ENCODE measurements around the gene LSM4.

The LSM4 gene

DNA sequence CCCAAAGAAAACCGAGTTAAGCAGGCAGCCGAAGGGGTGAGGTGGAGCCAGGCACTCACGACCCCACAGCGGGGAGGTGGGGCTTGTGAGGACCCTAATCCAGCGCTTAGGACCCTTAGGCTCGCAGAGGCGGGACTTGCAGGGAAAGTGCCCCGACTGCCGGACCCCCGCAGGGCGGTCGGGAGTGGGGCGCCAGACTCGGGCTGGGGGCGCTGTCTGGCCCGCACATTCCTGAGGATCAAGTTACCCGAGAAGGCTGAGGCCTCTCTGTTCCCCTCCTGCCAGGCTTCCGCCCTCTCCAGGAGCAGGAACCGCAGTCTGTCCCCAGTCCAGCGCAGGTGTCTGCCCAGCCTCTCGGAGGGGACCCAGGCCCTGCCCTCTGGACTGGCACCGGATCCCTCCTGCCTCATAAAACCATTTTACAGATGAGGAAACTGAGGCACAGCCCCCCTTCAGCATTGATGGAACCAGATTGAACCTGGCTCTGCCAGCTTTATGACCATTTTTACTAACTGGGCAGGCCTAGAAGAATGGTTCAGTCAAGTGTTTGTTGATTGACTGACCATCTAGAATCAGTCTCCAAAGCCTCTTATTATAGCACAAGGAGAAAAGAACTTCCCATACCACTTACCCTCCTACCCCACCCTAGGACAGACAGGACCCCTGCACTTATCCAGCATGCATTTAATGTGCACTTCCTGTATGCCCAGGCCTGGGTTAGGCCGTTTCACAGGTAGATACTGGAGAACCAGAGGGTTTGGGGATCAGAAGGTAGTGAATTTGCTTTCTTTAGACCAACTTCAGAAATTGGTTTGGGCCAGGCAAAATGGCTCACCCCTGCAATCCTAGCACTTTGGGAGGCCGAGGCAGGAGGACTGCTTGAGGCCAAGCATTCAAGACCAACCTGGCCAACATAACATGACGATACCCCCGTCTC lies 34.8 kb downstream of the LSM4 start:
- Histone ChIP-seq H3K9ac (ENCODE audit: low read depth, low read length) (no peak overlapping the region), H3K4me2 (ENCODE audit: low read length) (no peak overlapping the region), H3K36me3 (ENCODE audit: insufficient read depth, low read length) (no peaks in the 10 kb centered on the region), H3K9me3 (replicated peaks; ENCODE audit: low read length) (no peaks in the 10 kb centered on the region), H3K4me3 (ENCODE audit: low read length) (no peak overlapping the region), H3K4me1 (ENCODE audit: control insufficient read depth, insufficient read depth, low read length) (peaks cover 35% of the 10 kb centered on the region), H3K27me3 (ENCODE audit: control insufficient read depth, insufficient read depth, low read length) (no peaks in the 10 kb centered on the region)

GRCh38 chr19:18286973-18287635 lies 35.8 kb downstream of the LSM4 start:
- no peak overlapping the region for H3K4me3 ChIP-seq (ENCODE audit: low read length)
- H3K4me1 ChIP-seq (ENCODE audit: control insufficient read depth, insufficient read depth, low read length) = peaks cover 36% of the 10 kb centered on the region
- H3K9ac ChIP-seq (ENCODE audit: low read depth, low read length) = no peak overlapping the region
- no peaks in the 10 kb centered on the region for H3K36me3 ChIP-seq (ENCODE audit: insufficient read depth, low read length)
- no peak overlapping the region for H3K4me2 ChIP-seq (ENCODE audit: low read length)
- H3K9me3 ChIP-seq (replicated peaks; ENCODE audit: low read length) = no peaks in the 10 kb centered on the region
- H3K27me3 ChIP-seq (ENCODE audit: control insufficient read depth, insufficient read depth, low read length) = no peaks in the 10 kb centered on the region

DNA sequence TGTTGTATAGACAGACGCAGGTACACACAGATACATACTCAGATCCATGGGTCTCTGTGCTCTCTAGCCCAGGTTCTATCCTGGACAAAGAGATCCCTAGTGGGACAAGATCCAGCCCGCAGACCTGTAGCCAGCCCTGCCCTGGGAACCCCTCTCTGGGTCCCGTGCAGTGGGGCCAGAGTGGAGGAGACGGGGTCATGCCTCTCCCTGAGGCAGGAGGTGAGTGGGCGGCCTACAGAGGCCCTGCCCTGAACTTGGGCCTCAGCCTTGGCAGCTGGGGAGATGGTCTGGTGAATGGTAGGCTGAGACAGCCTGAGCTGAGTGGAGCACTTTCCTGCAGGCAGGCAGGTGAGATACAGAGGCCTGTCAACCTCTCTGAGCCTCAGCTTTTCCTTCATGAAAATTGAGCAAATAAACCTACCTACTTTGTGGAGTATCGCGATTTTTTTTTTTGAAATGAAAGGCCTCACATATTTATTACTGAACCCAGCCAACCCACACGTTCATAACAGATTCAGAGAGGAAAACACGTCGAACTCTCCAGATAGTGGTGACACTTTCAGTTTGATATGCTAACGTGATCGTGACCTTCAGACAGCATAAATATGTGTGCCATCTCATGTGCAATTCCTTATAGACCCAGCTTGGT lies 38.0 kb downstream of the LSM4 start:
- peaks cover 23% of the 10 kb centered on the region for H3K4me1 ChIP-seq (ENCODE audit: control insufficient read depth, insufficient read depth, low read length)
- no peaks in the 10 kb centered on the region for H3K9me3 ChIP-seq (replicated peaks; ENCODE audit: low read length)
- H3K36me3 ChIP-seq (ENCODE audit: insufficient read depth, low read length) = no peaks in the 10 kb centered on the region
- no peaks in the 10 kb centered on the region for H3K27me3 ChIP-seq (ENCODE audit: control insufficient read depth, insufficient read depth, low read length)
- H3K4me3 ChIP-seq (ENCODE audit: low read length) = no peak overlapping the region
- no peak overlapping the region for H3K9ac ChIP-seq (ENCODE audit: low read depth, low read length)
- H3K4me2 ChIP-seq (ENCODE audit: low read length) = no peak overlapping the region

DNA sequence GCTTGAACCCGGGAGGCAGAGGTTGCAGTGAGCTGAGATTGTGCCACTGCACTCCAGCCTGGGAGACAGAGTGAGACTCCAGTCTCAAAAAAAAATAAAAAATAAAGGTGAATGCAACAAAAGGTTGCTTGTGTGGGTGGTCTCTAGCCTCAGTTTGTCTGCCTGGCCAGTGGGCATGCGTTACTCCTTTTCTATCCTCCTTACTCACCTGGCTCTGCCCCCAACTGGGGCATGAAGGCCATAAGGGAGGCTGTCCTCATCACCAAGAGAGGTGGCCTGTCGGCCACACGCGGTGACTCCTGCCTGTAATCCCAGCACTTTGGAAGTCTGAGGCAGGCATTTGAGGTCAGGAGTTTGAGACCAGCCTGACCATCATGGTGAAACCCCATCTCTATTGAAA lies 39.5 kb downstream of the LSM4 start:
- no peak overlapping the region for H3K4me2 ChIP-seq (ENCODE audit: low read length)
- peaks cover 32% of the 10 kb centered on the region for H3K4me1 ChIP-seq (ENCODE audit: control insufficient read depth, insufficient read depth, low read length)
- peaks cover 8% of the 10 kb centered on the region for H3K36me3 ChIP-seq (ENCODE audit: insufficient read depth, low read length)
- H3K4me3 ChIP-seq (ENCODE audit: low read length) = no peak overlapping the region
- H3K9ac ChIP-seq (ENCODE audit: low read depth, low read length) = no peak overlapping the region
- H3K27me3 ChIP-seq (ENCODE audit: control insufficient read depth, insufficient read depth, low read length) = no peaks in the 10 kb centered on the region
- no peaks in the 10 kb centered on the region for H3K9me3 ChIP-seq (replicated peaks; ENCODE audit: low read length)

GRCh38 chr19:18282788-18283141 lies 40.1 kb downstream of the LSM4 start:
- peak overlapping the region; percentile 89 for H3K9ac ChIP-seq (ENCODE audit: low read depth, low read length)

GRCh38 chr19:18282021-18282787 lies 40.7 kb downstream of the LSM4 start:
- Histone ChIP-seq H3K9me3 (replicated peaks; ENCODE audit: low read length) (no peaks in the 10 kb centered on the region), H3K9ac (ENCODE audit: low read depth, low read length) (peak overlapping the region; percentile 89), H3K27me3 (ENCODE audit: control insufficient read depth, insufficient read depth, low read length) (no peaks in the 10 kb centered on the region), H3K4me1 (ENCODE audit: control insufficient read depth, insufficient read depth, low read length) (peaks cover 32% of the 10 kb centered on the region), H3K36me3 (ENCODE audit: insufficient read depth, low read length) (peaks cover 14% of the 10 kb centered on the region), H3K4me2 (ENCODE audit: low read length) (peak overlapping the region; percentile 79), H3K4me3 (ENCODE audit: low read length) (peak overlapping the region; percentile 65)

More at GRCh38 chr19:18282788-18283141, 40.1 kb downstream of the LSM4 start:
- Histone ChIP-seq H3K36me3 (ENCODE audit: insufficient read depth, low read length) (peaks cover 14% of the 10 kb centered on the region), H3K4me1 (ENCODE audit: control insufficient read depth, insufficient read depth, low read length) (peaks cover 34% of the 10 kb centered on the region), H3K4me2 (ENCODE audit: low read length) (peak overlapping the region; percentile 79), H3K9me3 (replicated peaks; ENCODE audit: low read length) (no peaks in the 10 kb centered on the region), H3K4me3 (ENCODE audit: low read length) (peak overlapping the region; percentile 65), H3K27me3 (ENCODE audit: control insufficient read depth, insufficient read depth, low read length) (no peaks in the 10 kb centered on the region)

DNA sequence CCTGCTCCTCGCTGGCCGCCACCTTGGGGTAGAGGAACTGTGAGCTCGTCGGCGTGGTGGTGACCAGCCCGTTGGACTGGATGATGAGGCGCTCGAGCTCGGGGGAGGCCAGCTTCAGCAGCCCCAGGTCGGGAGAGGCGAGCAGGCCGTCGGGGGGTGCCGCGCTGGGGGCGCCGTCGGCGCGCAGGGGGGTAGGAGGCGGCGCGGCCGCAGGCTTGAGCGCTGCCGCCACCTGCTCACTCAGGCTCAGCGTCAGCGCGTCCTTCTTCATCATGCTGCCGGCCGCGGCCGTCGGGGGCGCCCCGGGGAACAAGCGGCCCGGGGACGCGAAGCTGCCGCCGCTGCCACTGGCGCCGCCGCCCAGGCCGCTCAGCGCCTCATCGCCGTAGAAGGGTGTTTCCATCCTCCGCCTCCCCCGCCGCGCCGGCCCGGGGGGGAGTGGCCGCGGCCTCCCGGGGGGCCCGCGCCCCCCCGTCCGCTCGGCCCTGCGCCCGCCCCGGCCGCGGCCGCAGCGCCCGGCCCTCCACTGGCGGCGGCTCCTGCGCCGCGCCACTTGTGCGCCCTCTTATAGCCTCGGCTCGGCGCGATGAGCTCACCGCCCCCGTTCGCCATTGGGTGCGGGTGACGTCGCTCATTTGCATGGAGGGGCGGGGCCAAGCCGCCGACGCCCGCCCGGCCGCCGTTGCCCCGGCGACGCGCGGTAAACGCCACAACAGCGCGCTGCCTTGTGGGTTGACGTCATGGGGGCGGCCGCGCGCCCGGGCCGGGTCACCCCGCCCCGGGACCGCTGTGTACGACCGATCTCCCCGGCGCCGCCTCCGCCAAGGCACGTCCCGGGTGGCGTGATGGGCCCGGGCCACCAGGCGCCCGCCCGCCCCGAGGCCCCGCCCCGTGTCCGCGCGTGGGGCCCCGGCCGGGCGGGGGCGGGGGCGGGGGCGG lies 41.5 kb downstream of the LSM4 start, which contains the start of gene JUND:
Gene JUND (minus strand): TSS at position 541 of the 939 bp plus-strand sequence. CDS start 138 bp downstream, at position 403.
- Histone ChIP-seq H3K9me3 (replicated peaks; ENCODE audit: low read length) (no peaks in the 10 kb centered on the region), H3K4me3 (ENCODE audit: low read length) (peak within 1 kb of the TSS; percentile 88), H3K4me2 (ENCODE audit: low read length) (peak within 1 kb of the TSS; percentile 89), H3K9ac (ENCODE audit: low read depth, low read length) (peak within 1 kb of the TSS; percentile 97), H3K27me3 (ENCODE audit: control insufficient read depth, insufficient read depth, low read length) (no peaks in the 10 kb centered on the region), H3K36me3 (ENCODE audit: insufficient read depth, low read length) (peaks cover 14% of the 10 kb centered on the region), H3K4me1 (ENCODE audit: control insufficient read depth, insufficient read depth, low read length) (peaks cover 29% of the 10 kb centered on the region)

DNA sequence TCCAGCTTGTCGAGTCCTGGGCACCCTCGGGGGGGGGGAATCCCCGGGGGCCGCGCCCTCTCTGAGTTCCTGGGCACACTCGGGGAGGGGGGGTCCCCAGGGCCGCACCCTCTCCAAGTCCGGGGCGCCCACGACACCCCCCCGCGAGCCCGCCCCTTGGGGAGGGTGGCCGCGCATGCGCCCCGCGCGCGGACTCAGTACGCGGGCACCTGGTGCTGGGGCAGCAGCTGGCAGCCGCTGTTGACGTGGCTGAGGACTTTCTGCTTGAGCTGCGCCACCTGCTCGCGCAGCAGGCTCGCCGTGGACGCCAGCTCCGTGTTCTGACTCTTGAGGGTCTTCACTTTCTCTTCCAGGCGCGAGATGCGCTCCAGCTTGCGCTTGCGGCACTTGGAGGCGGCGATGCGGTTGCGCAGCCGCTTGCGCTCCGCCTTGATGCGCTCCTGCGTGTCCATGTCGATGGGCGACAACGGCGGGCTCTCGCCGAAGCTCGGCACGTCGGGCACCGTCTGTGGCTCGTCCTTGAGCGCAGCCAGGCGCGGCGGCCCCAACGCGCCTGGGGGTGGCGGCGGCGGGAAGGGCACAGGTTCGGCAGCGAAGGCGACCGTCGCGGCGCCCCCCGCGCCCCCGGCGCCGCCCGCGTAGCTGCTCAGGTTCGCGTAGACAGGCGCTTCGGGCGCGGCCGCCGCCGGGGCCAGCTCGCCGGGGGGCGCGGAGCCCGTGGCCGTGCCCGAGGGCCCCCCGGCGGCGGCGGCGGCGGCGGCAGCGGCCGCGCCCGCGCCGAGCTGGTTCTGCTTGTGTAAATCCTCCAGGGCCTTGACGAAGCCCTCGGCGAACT lies 42.4 kb downstream of the LSM4 start:
- Histone ChIP-seq H3K9me3 (replicated peaks; ENCODE audit: low read length) (no peaks in the 10 kb centered on the region), H3K4me2 (ENCODE audit: low read length) (peak overlapping the region; percentile 89), H3K36me3 (ENCODE audit: insufficient read depth, low read length) (peaks cover 14% of the 10 kb centered on the region), H3K27me3 (ENCODE audit: control insufficient read depth, insufficient read depth, low read length) (no peaks in the 10 kb centered on the region), H3K9ac (ENCODE audit: low read depth, low read length) (peak overlapping the region; percentile 97), H3K4me3 (ENCODE audit: low read length) (peak overlapping the region; percentile 88), H3K4me1 (ENCODE audit: control insufficient read depth, insufficient read depth, low read length) (peaks cover 33% of the 10 kb centered on the region)

DNA sequence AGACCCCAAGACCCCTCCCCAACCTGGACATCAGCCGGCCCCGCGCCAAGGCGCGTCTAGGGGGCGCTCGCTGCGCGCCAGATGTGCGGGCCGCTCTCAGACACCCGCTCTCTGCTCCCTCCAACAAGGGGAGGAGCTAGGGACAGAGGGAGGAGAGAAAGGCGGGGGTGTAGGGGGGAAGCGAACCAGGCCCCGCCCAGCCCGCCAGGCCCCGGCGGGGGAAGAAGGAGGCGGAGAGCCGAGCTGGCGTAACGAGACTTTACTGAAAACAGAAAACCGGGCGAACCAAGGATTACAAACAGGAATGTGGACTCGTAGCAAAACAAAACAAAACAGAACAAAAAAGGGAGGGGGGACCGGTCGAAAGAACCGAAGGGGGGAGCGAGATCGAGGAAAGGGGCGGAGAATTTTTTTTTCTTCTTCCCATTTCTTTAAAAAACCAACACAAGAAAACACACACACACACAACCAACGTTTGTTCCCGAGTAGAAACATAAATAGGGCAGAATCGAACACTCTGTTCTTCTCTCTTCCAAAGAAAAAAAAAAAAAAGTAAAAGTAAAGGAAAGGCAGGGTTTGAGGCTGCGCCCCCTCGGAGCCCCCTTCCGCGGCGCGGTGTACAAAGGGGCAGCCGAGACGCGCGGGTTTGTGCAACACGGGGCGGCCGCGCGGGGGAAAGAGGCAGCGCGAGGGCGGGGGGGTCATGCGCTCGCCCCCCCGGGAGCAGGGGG lies 43.2 kb downstream of the LSM4 start:
- H3K4me3 ChIP-seq (ENCODE audit: low read length) = peak overlapping the region; percentile 88
- H3K9me3 ChIP-seq (replicated peaks; ENCODE audit: low read length) = no peaks in the 10 kb centered on the region
- H3K36me3 ChIP-seq (ENCODE audit: insufficient read depth, low read length) = peaks cover 14% of the 10 kb centered on the region
- H3K4me1 ChIP-seq (ENCODE audit: control insufficient read depth, insufficient read depth, low read length) = peaks cover 38% of the 10 kb centered on the region
- peak overlapping the region; percentile 97 for H3K9ac ChIP-seq (ENCODE audit: low read depth, low read length)
- H3K4me2 ChIP-seq (ENCODE audit: low read length) = peak overlapping the region; percentile 89
- H3K27me3 ChIP-seq (ENCODE audit: control insufficient read depth, insufficient read depth, low read length) = no peaks in the 10 kb centered on the region
